HG03571 (cell line): ENCODE data around the gene PALLD.

Experiments
- ATAC-seq: cut with Tn5 transposase; IDR thresholded peaks from one replicate; pipeline ENCODE4 v1.9.1; 2021; ENCODE audit not compliant: unreplicated experiment

The PALLD gene

DNA sequence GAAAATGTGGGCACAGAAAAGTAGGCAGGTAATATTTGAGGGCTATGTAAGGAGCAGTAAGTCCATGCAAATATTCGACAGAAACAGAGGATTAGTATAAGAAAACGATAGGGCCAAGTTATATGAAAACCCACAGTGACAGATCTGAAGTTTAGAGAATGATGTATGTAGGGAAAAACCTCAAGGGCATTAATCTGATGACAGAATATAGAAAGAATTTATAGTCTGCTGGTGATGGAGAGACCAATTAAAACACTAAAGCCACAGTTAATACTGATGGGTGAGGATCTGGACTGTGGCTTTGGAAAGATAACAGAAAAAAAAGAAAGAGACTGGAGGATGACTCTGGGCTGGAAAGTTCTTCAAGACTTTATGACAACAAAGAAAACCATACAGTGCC, 169.7 kb downstream of the PALLD start:
- ATAC-seq, result no peak

DNA sequence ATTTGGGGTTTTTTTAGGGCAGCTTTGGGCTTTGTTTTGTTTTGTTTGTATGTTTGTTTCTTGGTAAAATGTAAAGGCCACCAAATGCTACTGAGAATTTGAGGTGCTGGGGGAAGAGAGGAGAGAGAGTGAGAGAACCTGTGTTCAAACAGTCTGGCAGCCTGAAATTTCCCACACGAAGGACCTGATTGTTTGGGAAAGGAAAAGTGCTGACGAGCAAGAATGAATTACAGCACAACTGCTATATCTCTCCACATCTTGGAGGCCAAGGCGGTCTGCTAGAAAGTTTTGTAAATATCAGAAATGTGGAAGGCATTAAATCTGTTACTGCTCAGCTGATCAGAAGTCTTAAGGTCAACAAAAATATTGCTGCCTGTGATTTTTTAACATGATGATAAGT, 170.5 kb downstream of the PALLD start:
- no peak for ATAC-seq

DNA sequence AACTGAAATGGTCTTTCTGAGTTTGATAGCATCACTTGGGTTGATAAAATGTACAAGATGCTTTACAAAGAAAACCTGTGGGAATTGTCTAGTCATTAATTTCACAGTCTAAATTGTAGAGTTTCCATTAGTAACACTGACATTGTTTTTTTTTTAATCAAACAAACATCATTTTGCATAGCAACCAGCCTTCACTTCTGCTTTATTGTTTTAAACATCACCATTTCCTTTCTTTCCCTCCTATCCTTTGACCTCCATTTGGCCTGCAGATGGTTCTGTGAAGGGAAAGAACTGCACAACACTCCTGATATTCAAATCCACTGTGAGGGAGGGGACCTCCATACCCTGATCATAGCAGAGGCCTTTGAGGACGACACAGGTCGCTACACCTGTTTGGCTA, 171.1 kb downstream of the PALLD start:
- no peak for ATAC-seq

DNA sequence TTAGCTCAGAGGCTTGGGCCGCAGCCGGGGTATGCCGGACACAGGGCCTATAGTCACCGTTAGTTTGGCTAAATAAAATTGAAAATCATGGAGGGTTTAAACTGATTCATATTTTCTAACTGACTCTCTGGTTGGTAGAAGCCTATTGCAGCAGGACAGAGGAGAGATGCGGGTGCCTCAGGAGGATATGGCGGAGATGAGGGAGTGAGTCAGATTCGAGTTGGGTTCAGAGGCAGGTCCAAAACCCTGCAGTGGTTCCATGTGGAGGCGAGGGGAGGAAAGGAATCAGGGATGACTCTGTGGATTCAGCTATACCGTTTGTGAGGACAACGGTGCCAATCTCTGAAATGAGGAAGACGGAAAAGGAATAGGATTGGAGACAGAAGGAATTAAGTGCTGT, 176.6 kb downstream of the PALLD start:
- ATAC-seq, result no peak

DNA sequence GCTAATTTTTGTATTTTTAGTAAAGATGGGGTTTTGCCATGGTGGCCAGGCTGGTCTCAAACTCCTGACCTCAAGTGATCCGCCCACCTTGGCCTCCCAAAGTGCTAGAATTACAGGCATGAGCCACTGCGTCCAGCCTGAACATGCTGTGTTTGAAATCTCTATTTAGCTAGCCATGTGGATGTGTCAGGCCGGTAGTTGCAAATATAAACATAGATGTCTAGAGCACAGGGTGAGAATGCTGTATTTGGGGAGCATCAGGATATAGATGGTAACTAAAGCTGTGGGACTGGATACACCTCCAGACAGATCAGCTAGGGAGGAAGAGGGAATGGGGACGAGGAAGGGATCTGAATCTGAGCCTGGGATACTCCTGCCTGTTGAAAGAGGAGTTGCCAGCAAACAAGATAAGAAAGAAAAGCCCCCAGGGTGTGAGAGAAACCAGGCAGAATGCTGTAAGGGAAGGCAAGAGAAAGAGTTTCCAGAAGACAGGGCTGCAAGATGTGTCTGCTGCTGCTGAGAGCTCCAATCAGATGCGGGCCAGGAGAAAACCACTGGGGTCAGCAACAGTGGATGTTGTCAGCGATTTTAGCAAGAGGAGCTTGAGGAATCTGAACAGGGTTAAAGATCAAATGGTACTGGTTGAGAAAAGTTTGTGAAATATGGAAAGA, 177.4 kb downstream of the PALLD start:
- ATAC-seq, result no peak

DNA sequence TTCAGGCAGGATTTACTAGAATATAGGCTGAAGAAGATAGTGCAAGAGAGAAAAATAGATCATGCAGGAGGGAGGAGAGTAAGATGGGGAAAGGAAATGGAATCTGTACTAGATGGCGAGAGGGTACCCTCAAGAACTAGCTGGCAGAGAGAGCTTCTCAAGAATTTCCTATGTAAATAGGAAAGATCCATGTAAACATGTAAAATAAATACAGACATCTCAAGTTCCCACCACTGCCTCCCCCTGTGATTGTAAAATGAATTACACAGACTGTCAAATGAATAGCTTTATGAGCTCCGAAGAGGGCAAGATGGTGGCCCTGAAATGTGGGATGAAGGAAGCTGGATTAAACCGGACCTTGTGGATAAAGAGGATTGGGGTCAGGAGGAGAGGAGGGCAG, 178.0 kb downstream of the PALLD start:
- ATAC-seq, result no peak

DNA sequence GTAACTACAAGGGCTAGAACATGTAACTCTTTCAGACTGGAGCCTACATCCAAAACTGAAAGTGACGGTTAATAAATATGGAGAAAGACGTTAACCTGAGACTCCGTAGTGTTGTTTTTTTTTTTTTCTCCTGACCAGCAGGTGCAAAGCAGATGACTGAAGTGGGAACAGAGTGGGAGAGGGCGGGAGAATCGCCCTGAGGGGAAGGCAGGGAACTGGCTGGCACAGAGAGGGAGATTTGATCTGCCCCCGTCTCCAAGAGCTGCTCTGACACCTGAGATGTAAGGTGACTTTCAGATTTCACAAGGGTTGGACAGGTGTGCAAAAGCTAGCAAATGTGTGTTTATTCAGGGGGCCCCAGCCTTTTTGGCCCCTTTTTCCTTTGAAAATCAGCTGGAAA, 180.2 kb downstream of the PALLD start:
- no peak for ATAC-seq

DNA sequence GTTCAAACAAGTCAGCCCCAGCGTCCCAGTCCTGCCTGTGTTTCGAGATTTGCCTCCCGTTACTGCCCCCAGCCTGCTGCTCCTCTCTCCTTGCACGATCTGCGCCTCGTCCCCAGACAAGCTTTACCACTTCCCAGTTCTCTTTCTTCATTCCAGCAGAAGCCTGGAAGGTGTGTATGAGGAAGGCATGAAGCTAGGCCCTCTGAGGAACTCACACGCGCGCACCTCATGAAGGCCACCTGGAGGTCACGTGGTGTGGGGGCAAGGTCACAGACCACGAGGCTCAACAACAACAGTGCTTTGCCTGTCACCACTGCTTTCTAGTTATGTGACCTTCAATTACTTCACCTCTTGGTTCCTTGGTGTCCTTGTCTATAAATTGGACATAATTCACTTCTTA, 181.0 kb downstream of the PALLD start:
- no peak for ATAC-seq

DNA sequence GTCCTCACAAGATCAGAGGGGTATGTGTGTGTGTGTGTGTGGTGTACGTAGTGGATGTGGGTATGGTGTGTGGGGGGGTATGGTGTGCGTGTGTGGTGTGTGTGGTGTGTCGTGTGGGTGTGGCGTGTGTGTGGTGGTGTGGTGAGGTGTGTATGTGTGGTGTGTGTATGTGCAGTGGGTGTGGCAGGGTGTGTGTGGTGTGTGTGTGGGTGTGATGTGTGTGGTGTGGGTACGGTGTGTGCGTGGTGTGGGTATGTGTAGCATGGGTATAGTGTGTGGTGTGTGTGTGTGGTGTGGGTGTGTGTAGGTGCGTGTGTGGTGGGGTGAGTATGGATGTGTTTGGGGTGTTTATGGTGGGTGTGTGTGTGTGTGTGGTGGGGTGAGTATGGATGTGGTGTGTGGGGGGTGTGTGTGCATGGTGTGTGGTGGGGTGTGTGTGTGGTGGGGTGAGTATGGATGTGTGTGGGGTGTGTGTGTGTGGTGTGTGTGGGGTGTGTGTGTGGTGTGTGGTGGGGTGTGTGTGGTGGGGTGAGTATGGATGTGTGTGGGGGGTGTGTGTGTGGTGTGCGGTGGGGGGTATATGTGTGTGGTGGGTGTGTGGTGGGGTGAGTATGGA, 182.0 kb downstream of the PALLD start:
- no peak for ATAC-seq

DNA sequence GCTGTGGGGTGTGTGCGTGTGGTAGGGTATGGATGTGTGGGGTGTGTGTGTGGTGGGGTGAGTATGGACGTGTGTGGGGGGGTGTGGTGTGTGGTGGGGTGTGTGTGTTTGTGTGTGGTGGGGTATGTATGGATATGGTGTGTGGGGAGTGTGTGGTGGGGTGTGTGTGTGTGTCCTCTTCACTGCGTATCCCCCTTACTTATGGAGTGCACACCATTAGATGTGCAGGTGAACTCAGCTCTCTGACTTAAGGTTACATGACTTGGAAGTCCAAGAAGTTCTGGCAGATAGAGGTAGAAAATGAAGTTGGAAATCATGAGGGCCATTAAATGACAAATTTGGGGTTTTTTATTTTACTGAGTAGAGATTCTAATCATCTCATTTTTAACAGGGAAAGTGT, 182.5 kb downstream of the PALLD start:
- ATAC-seq, result no peak

DNA sequence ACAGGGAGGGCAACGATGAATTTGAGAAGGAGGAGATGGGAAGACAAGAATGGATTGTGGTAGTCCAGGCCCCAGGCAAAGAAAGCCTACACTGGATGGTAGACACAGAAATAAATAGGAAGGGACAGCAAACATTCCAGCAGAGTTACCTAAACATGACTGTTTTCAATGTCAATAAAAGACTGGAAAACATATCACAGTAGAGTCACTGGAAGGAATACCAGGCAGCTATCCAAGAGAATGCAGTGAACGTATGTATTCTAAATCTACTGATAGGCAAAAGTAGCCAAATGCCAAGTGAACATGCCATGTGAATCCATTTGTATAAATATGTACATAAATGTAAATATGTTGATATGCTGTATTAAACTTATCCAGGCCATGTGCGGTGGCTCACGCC, 183.0 kb downstream of the PALLD start:
- no peak for ATAC-seq

DNA sequence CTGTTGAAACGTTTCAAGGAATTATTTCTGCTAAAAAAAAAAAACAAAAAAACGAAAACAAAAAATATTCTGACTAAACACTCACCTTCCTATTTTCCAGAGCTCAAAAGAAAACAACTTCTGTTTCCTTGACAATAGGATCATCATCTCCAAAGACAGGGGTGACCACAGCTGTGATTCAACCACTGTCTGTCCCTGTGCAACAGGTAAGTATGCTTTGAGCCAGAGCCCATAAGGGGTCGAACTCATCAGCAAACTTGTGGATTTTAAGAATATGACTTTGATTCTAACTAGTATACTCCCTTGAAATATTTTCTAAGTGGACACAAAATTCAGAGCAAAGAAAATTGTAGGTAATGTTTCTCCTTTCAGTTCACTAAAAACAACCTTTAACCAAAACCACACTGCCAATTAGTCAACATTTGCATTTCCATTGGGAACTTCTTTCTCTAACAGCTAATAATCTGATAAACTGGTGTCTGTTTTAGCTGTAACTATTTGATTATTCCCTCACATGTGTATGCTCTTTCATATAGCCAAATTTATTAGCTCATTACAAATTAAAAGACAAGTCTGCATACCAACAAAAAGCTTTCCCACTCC, 186.1 kb downstream of the PALLD start:
- no peak for ATAC-seq

DNA sequence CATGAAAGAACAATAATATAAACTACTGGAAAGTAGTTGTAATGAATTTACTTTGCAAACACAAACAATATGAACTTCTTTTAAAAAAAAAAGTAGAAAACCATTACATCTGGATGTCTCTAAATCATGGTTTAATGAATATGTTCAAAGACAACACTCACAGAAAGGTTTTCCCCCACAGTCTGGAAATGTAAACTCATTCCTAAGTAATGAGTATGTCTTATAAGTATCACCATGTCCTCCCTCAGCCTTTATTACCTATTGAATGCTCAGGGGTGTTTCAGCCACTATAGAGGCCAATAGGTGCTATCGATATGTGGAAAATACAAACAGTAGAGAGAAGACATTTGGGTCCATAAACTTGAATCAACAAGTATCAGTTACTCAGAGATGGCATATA, 186.7 kb downstream of the PALLD start:
- ATAC-seq, result no peak

DNA sequence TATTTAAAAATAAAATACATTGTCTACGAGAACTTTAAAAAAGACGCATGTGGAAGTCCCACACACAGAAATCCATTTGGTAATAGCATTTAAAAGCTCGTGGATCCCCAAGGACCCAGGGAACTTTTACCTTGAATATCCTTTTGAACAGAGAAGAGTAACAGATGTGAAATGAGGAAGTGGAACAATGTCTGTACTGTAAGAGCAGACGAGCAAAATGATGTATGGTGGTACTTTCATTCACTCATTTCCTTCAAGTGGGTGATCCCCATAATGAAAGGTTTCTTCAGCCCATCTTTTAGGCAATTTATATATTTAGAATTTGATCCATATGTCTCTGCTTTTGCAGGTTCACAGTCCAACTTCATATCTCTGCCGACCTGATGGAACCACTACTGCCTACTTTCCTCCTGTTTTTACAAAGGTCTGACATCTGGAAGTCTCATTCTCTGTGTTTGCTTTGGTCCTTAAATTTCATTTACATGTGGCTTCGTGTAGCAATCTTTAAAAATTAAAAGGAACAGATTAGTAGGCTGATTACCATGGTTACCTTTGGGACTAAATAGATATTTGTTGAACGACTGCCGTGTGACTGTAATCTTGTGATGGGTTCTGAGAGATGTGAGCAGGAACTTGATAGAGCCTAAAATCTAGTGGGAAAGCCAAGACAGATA, 188.4 kb downstream of the PALLD start:
- ATAC-seq, result peak; percentile 88

DNA sequence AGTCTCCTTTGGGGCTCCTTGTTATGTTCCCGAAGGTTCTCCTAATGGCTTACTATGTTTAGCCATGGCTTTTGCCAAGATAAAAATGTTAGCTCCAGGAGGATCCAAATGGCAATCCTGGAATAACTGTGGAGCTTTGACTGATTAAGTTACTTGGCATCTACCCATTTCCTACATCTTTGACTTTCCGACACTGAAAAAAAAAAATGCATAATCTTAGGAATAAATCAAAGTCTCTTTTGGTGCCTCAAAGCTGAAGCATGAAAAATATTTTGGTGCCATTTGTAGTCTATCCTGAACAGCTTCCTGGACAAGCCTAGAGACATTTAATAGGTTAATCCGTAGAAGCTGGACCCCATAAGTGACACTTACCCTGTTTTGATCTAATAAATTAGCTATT, 191.7 kb downstream of the PALLD start:
- no peak for ATAC-seq

DNA sequence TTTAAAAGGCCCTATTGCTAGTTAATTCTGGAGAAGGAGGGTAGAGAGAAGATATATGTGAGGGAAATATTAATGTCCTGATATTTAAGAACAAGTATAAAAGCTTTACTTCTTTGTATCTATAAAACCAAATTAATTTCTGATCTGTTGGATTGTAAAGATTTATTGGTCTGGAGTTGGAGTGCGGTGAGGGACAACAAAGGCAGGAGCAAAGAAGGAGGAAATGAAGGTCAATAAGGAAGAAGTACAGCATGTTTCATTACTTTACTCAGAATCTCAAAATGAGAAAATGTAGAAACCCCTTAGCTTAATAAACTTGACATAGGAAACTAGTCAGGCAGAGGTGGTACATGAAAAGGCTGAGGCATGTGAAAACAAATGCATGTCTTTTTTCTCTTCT, 192.9 kb downstream of the PALLD start:
- no peak for ATAC-seq

DNA sequence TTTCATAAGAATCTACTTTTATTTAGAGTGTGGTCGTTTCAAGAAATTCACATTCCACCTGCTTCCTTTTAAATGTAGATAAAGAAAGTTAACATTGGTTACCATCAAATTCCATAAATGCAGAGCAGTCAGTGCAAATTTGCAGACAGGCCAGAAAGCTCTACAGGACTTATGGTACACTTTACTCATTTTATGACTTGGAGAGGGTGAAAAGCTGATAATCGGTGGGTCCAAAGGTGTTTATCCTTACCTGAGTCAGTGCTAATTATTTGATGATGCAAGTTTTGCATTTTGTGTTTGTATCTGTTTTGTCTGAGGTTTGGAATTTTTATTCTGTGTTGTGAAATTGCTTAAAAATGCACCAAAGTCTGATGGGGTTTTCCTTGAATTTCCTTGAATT, 193.3 kb downstream of the PALLD start:
- no peak for ATAC-seq

DNA sequence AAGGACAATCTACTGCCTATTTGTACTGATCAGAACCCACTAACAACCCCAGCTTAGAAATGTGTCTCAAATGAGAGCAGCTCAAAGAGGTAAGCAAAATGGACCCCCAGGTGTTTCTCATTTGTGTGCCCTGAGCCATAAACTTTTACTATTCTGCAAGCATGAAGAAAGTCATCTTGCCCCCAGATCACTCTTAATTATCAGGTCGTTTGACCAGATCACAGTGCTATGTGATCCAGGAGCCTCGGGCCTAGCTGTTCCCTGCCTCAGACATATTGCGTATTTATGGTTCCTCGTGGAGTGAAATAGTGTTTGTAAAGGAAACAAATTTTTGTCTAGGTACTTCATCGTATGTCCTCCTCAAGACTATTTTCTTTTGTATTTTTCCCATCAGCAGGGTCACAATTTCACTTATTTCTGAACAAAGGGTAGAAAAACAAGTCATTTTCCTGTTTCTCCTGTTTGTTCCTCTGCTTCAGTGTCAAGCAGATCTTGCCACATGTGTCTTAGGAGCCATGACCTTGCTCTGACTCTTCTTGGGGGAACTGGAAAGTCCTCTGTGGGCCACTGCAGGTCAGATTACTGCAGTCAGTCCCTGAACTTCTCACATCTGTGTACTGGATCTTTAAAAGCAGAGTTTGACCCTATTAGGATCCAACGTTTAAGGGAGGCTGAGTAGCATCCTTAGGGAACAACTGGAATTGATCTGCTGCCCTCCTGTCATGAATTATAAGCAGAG, 194.9 kb downstream of the PALLD start:
- no peak for ATAC-seq

DNA sequence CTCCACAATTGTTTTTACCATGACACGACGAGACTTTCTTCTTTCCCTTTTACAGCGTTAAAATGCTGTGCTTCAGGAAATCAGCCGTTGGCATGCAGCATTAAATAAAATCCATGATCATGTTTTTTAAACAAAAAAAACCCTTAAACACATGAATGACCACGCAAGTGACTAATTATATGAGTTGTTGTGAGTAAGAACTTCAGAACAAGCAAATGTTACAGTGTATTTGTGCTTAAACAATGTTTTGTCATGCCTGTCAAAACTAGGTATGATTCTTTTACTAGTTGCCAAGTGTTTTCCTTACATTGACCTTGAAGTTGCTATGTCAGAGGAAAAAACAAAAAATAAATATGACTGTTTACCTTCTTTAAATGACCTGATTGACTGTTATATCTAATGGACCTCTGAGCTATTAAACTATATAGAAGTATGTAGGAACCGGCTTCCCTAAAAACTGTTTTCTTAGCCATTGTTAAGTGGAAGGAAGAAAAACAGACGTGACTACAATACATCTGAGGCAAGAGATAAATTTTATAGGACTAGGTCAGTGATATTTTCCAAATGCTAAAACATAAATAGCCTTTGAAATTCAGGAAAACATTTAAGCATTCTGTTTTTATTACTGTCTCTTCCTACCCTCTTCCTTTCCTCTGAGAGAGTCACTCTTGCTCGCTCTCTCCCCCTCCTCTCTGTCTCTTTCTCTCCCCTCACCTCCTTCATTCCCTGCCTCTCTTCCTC, 197.1 kb downstream of the PALLD start:
- ATAC-seq, result no peak

DNA sequence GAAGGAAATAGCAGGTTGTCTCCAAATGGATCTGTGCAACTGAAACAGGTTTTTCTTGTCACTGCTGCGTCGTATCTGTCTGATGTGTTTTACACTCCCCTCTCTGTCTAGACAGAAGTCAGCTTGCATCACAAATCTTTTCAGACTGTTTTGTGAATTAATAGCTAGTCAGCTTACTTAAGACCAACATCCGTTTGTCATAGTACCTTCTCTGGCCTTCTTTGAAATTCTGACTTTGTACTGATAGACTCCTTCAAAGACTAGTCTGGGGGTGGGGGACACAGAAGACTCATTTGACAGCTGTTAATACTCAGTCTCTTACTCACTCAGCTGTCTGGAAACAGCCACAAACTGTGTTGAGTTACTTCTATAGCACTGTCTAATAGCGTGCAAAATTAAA, 197.8 kb downstream of the PALLD start:
- no peak for ATAC-seq

DNA sequence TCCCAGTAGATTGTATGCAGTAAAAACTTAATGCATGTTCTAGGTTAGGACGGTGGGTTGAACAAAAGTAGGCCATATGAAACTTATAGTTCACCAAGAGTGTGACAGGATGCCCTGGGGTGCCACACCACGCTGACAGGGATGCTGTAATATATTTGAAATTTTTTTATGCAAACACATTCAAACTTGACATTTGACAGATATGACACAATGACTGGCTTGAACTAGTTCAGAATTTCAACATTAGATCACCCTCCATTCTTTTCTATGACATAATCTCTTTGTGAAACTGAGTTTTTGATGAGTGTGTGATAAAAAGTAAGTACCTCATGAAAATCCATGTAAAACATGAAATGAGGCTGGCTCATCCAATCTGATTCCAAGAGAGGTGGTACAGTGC, 198.4 kb downstream of the PALLD start:
- ATAC-seq, result no peak
